ENCODE results near the gene MGAT4A. TPM values are rescaled to one million over a fixed set of nuclear protein-coding genes. Genes with fewer than 3 reads are reported as not detected.

The MGAT4A gene
- total RNA-seq, 3 donors from 2014 or later (not counting 1 experiment from before 2014, with no cell fraction given): 91.6 to 114 (median 96.4) TPM

GRCh38 chr2:98711506-98711905, 19.4 kb downstream of the MGAT4A start:
- no peaks in the 10 kb centered on the region for H3K36me3 Mint-ChIP-seq
- intact Hi-C loops (cut with micrococcal nuclease): no loop called here
- H3K27me3 Mint-ChIP-seq (ENCODE audit: low read depth in 2 of 2): no peaks in the 10 kb centered on the region

DNA sequence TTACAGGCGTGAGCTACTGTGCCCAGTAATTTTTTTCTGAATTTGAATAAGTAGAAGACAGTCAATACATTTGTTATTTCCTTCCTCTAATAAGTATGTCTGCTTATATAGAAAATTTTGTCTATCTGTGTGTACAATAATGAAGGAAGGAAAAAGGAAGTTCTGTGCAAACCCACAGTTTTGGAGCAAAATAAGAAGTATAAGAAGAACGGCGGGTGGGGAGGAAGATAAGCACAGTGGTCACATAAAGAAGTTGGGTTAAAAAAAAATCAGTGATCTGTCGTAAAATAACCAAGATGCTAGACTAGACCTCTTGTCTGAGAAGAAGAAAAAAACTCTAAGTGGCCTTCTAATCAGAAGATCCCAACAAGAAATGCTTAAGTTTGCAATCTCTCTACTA, 20.2 kb downstream of the MGAT4A start:
- H3K4me3 ChIP-seq (ENCODE audit: low read length): no peak overlapping the region
- ATAC-seq (peak in 2 of 3 donors; percentile 24 to 37), DNase-seq (no peak)
- H3K9me3 ChIP-seq (ENCODE audit: control insufficient read depth, insufficient read depth, low read length): no peaks in the 10 kb centered on the region
- intact Hi-C loops (cut with micrococcal nuclease): no loop called here
- H3K4me1 Mint-ChIP-seq: peaks cover 57 to 65% of the 10 kb centered on the region in 2 donors
- no peak overlapping the region for H3K27ac ChIP-seq (ENCODE audit: low read length)
- peak overlapping the region; percentile 42 to 55 for H3K27ac Mint-ChIP-seq
- H3K27me3 Mint-ChIP-seq (ENCODE audit: low read depth in 2 of 2): no peaks in the 10 kb centered on the region
- TF ChIP-seq, protein P1, sequence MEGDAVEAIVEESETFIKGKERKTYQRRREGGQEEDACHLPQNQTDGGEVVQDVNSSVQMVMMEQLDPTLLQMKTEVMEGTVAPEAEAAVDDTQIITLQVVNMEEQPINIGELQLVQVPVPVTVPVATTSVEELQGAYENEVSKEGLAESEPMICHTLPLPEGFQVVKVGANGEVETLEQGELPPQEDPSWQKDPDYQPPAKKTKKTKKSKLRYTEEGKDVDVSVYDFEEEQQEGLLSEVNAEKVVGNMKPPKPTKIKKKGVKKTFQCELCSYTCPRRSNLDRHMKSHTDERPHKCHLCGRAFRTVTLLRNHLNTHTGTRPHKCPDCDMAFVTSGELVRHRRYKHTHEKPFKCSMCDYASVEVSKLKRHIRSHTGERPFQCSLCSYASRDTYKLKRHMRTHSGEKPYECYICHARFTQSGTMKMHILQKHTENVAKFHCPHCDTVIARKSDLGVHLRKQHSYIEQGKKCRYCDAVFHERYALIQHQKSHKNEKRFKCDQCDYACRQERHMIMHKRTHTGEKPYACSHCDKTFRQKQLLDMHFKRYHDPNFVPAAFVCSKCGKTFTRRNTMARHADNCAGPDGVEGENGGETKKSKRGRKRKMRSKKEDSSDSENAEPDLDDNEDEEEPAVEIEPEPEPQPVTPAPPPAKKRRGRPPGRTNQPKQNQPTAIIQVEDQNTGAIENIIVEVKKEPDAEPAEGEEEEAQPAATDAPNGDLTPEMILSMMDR (IDR thresholded peaks at IDR 0.05): no peak
- peaks cover 20% of the 10 kb centered on the region for H3K4me1 ChIP-seq (ENCODE audit: control insufficient read depth, insufficient read depth, low read length)
- WGBS (ENCODE audit: insufficient coverage): 18% methylated on average over 4 of the region's 4 CpGs
- H3K36me3 ChIP-seq (ENCODE audit: control insufficient read depth, insufficient read depth, low read length): no peaks in the 10 kb centered on the region
- peak overlapping the region; percentile 53 for H3K4me3 Mint-ChIP-seq
- no peaks in the 10 kb centered on the region for H3K27me3 ChIP-seq (ENCODE audit: control insufficient read depth, insufficient read depth, low read length)
- H3K36me3 Mint-ChIP-seq: no peaks in the 10 kb centered on the region
- H3K9me3 Mint-ChIP-seq: no peaks in the 10 kb centered on the region

More at GRCh38 chr2:98711506-98711905, 19.4 kb downstream of the MGAT4A start:
- Histone ChIP-seq H3K36me3 (ENCODE audit: control insufficient read depth, insufficient read depth, low read length) (no peaks in the 10 kb centered on the region), H3K4me1 (ENCODE audit: control insufficient read depth, insufficient read depth, low read length) (peaks cover 26% of the 10 kb centered on the region), H3K27ac (ENCODE audit: low read length) (no peak overlapping the region), H3K9me3 (ENCODE audit: control insufficient read depth, insufficient read depth, low read length) (no peaks in the 10 kb centered on the region), H3K4me3 (ENCODE audit: low read length) (no peak overlapping the region), H3K27me3 (ENCODE audit: control insufficient read depth, insufficient read depth, low read length) (no peaks in the 10 kb centered on the region)
- TF ChIP-seq, protein P1 (IDR thresholded peaks at IDR 0.05): no peak
- Mint-ChIP-seq H3K9me3 (no peaks in the 10 kb centered on the region), H3K4me3 (no peak overlapping the region), H3K27ac (peak overlapping the region in 1 of 2 donors; percentile 7), H3K4me1 (peaks cover 57 to 65% of the 10 kb centered on the region in 2 donors)
- no peak for ATAC-seq
- WGBS (ENCODE audit: insufficient coverage): 30% methylated on average over 3 of the region's 3 CpGs
- peak in 1 of 2 donors; percentile 50 for DNase-seq

DNA sequence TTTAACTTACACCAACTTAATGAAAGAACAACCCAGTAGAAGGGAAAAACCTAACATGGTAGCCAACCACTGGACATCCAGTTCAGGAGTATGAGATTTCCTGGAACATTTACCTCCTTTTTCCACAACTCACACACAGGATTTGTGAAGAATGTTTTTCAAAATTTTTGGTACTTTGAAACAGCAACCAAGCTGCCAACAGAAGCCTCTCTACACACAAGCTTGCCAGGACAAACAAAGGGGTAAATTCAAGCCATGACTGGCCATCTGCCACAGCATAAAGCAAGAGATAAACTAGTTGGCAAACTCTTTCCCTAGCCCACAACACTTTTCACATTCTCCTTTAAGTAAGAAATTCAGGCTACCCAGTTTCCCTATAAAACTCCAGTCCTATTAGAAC, 21.4 kb downstream of the MGAT4A start:
- no peak for ATAC-seq
- Mint-ChIP-seq H3K27ac (no peak overlapping the region), H3K4me1 (peaks cover 63 to 66% of the 10 kb centered on the region in 2 donors), H3K36me3 (no peaks in the 10 kb centered on the region), H3K4me3 (peak overlapping the region; percentile 28), H3K9me3 (no peaks in the 10 kb centered on the region), H3K27me3 (ENCODE audit: low read depth in 2 of 2) (no peaks in the 10 kb centered on the region)
- Histone ChIP-seq H3K9me3 (ENCODE audit: control insufficient read depth, insufficient read depth, low read length) (no peaks in the 10 kb centered on the region), H3K27ac (ENCODE audit: low read length) (no peak overlapping the region), H3K4me1 (ENCODE audit: control insufficient read depth, insufficient read depth, low read length) (peaks cover 20% of the 10 kb centered on the region), H3K4me3 (ENCODE audit: low read length) (no peak overlapping the region), H3K27me3 (ENCODE audit: control insufficient read depth, insufficient read depth, low read length) (no peaks in the 10 kb centered on the region), H3K36me3 (ENCODE audit: control insufficient read depth, insufficient read depth, low read length) (no peaks in the 10 kb centered on the region)
- TF ChIP-seq, protein P1 (IDR thresholded peaks at IDR 0.05): no peak
- no peak for DNase-seq
- intact Hi-C loops (cut with micrococcal nuclease): no loop called here

All from natural killer cell (primary cell).